D721Med (cell line): ENCODE results near the gene RALGPS1.
A peak's percentile ranks its signal among the peaks of the same experiment; 100 is the strongest.

Experiments used
- DNase-seq: peaks from one replicate; pipeline ENCODE4 v3.0.0; 2011; ENCODE audit warnings: low spot score; ENCODE audit not compliant: insufficient read length
- FAIRE-seq: peaks from 2 replicates; lab custom pipeline; 2011; peaks lifted over from hg19 to GRCh38; lab: Jason Lieb, UNC
- CTCF ChIP-seq: IDR thresholded peaks from 2 replicates; pipeline ENCODE4 v1.5.1; 2012; ENCODE audit warnings: mild to moderate bottlenecking, control low read depth; ENCODE audit not compliant: insufficient read depth; ENCODE audit errors: missing control alignments

Gene RALGPS1

GRCh38 chr9:127233989-127234388 is 319.4 kb downstream of the RALGPS1 start:
- DNase-seq (no peak), FAIRE-seq (no peak)
- no peak for TF ChIP-seq CTCF

GRCh38 chr9:127237801-127238200 is 323.2 kb downstream of the RALGPS1 start:
- TF ChIP-seq CTCF: no peak
- DNase-seq: no peak
- no peak for FAIRE-seq

- no peak for DNase-seq
- no peak for FAIRE-seq
Measured at GRCh38 chr9:127241354-127241753, 326.8 kb downstream of the RALGPS1 start.

GRCh38 chr9:127244609-127245601 is 330.3 kb downstream of the RALGPS1 start:
- FAIRE-seq (no peak), DNase-seq (peak; percentile 76)
- no peak for TF ChIP-seq CTCF

More at GRCh38 chr9:127241354-127241753, 326.8 kb downstream of the RALGPS1 start:
- no peak for TF ChIP-seq CTCF

GRCh38 chr9:127245637-127246164 is 331.1 kb downstream of the RALGPS1 start:
- DNase-seq (no peak), FAIRE-seq (no peak)
- TF ChIP-seq CTCF: no peak

- no peak for FAIRE-seq
- no peak for DNase-seq
- no peak for TF ChIP-seq CTCF
Measured at GRCh38 chr9:127248241-127248640, 333.7 kb downstream of the RALGPS1 start.

GRCh38 chr9:127249877-127250276 is 335.3 kb downstream of the RALGPS1 start:
- FAIRE-seq (no peak), DNase-seq (no peak)
- TF ChIP-seq CTCF: no peak
